ENCODE data around the gene MED31.
"Not testable (repeated sequence)": the region's sequence is repeated elsewhere in the genome, so short reads cannot be mapped to it uniquely, and the experiment has no call there.

Gene MED31

GRCh38 chr17:6608321-6608720 lies 43.1 kb downstream of the MED31 start:
- DNase-seq = no peak

- no peak for DNase-seq
Observed at GRCh38 chr17:6605142-6605541, 46.3 kb downstream of the MED31 start.

GRCh38 chr17:6603744-6604325 lies 47.6 kb downstream of the MED31 start:
- no peak for DNase-seq

GRCh38 chr17:6602141-6602540 lies 49.3 kb downstream of the MED31 start:
- no peak for DNase-seq

- DNase-seq = no peak
Observed at GRCh38 chr17:6599364-6599763, 52.0 kb downstream of the MED31 start.

GRCh38 chr17:6597727-6598126 lies 53.7 kb downstream of the MED31 start:
- no peak for DNase-seq

- no peak for DNase-seq
Observed at GRCh38 chr17:6596941-6597340, 54.5 kb downstream of the MED31 start.

GRCh38 chr17:6596511-6596910 lies 54.9 kb downstream of the MED31 start:
- DNase-seq = no peak

- DNase-seq = no peak
Observed at GRCh38 chr17:6596081-6596480, 55.3 kb downstream of the MED31 start.

GRCh38 chr17:6593371-6593770 lies 58.0 kb downstream of the MED31 start:
- DNase-seq = not testable (repeated sequence)
